WERI-Rb-1 (cell line): Measurements from ENCODE around the gene BCAT1.
"Not testable (repeated sequence)": the region's sequence is repeated elsewhere in the genome, so short reads cannot be mapped to it uniquely, and the experiment has no call there.

Experiments used
- DNase-seq: peaks from one replicate; pipeline ENCODE4 v3.0.0-alpha.2; 2020
- H3K27ac ChIP-seq: fragments of 250-450 bp; sonication (Bioruptor Pico); 2 replicates; pipeline ENCODE4 v1.5.1; 2020; ENCODE audit warnings: mild to moderate bottlenecking, moderate library complexity
- H3K27me3 ChIP-seq: fragments of 250-450 bp; sonication (Bioruptor Pico); 2 replicates; pipeline ENCODE4 v1.5.1; 2021; ENCODE audit warnings: mild to moderate bottlenecking, low read depth, moderate library complexity; ENCODE audit not compliant: insufficient read depth, severe bottlenecking
- H3K36me3 ChIP-seq: fragments of 250-450 bp; sonication (Bioruptor Pico); 2 replicates; pipeline ENCODE4 v1.5.1; 2020; ENCODE audit warnings: mild to moderate bottlenecking, moderate library complexity
- H3K4me3 ChIP-seq: 2 replicates; pipeline ENCODE4 v1.5.1; 2011; ENCODE audit warnings: low read depth, mild to moderate bottlenecking, control low read depth, low read length
- H3K9me3 ChIP-seq: fragments of 250-450 bp; sonication (Bioruptor Pico); 2 replicates; pipeline ENCODE4 v1.5.1; 2021; ENCODE audit warnings: mild to moderate bottlenecking, moderate library complexity; ENCODE audit not compliant: severe bottlenecking
- CTCF ChIP-seq: IDR thresholded peaks from 2 replicates; pipeline ENCODE4 v1.5.1; 2011; ENCODE audit warnings: low read depth, mild to moderate bottlenecking, control low read depth, inconsistent platforms, low read length

BCAT1 gene

GRCh38 chr12:24940157-24940556 is 8.7 kb downstream of the BCAT1 start:
- no peaks in the 10 kb centered on the region for H3K36me3 ChIP-seq

GRCh38 chr12:24939551-24939950 is 9.3 kb downstream of the BCAT1 start:
- H3K9me3 ChIP-seq, DNase-seq, H3K4me3 ChIP-seq, H3K27me3 ChIP-seq, H3K27ac ChIP-seq, H3K36me3 ChIP-seq: not testable (repeated sequence)

More at GRCh38 chr12:24940157-24940556, 8.7 kb downstream of the BCAT1 start:
- DNase-seq = no peak
- Histone ChIP-seq H3K9me3 (no peaks in the 10 kb centered on the region), H3K4me3 (no peak overlapping the region), H3K27me3 (no peaks in the 10 kb centered on the region), H3K27ac (no peak overlapping the region)
- TF ChIP-seq CTCF = no peak

GRCh38 chr12:24938341-24938740 is 10.6 kb downstream of the BCAT1 start:
- TF ChIP-seq CTCF = no peak
- Histone ChIP-seq H3K4me3 (no peak overlapping the region), H3K9me3 (no peaks in the 10 kb centered on the region), H3K36me3 (no peaks in the 10 kb centered on the region), H3K27me3 (no peaks in the 10 kb centered on the region), H3K27ac (no peak overlapping the region)
- DNase-seq = no peak

- H3K36me3 ChIP-seq = no peaks in the 10 kb centered on the region
These were observed 11.2 kb downstream of the BCAT1 start for GRCh38 chr12:24937553-24938244.

GRCh38 chr12:24933694-24934407 is 15.1 kb downstream of the BCAT1 start:
- peak; percentile 34 for DNase-seq
- Histone ChIP-seq H3K36me3 (no peaks in the 10 kb centered on the region), H3K9me3 (no peaks in the 10 kb centered on the region), H3K27ac (no peak overlapping the region), H3K4me3 (no peak overlapping the region), H3K27me3 (no peaks in the 10 kb centered on the region)
- TF ChIP-seq CTCF = no peak

More at GRCh38 chr12:24937553-24938244, 11.2 kb downstream of the BCAT1 start:
- Histone ChIP-seq H3K9me3 (no peaks in the 10 kb centered on the region), H3K4me3 (no peak overlapping the region), H3K27me3 (no peaks in the 10 kb centered on the region), H3K27ac (no peak overlapping the region)
- DNase-seq = no peak
- TF ChIP-seq CTCF = no peak

GRCh38 chr12:24931666-24932405 is 17.1 kb downstream of the BCAT1 start:
- H3K27ac ChIP-seq = no peak overlapping the region
- no peaks in the 10 kb centered on the region for H3K36me3 ChIP-seq
- TF ChIP-seq CTCF = no peak
- no peak overlapping the region for H3K4me3 ChIP-seq
- H3K9me3 ChIP-seq = no peaks in the 10 kb centered on the region
- no peaks in the 10 kb centered on the region for H3K27me3 ChIP-seq
- DNase-seq = no peak
